ENCODE data around the gene PKLR.

The PKLR gene

DNA sequence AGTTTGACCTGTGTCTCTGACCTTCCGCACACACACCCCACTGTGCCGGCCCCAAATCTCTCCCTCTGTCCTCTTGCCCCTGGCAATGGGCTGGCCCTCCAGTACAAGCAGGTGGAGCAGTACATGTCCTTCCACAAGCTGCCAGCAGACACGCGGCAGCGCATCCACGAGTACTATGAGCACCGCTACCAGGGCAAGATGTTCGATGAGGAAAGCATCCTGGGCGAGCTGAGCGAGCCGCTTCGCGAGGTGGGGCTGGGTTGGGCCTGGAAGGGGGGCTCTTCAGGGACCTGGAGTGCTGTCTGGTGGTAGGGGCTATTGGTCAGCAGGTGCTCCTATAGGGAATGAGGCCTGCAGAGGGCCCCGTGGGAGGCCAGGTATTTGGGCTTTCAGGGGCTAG is 16.2 kb downstream of the PKLR start:
- no peak for DNase-seq (ENCODE audit: low read depth in 3 of 3)

DNA sequence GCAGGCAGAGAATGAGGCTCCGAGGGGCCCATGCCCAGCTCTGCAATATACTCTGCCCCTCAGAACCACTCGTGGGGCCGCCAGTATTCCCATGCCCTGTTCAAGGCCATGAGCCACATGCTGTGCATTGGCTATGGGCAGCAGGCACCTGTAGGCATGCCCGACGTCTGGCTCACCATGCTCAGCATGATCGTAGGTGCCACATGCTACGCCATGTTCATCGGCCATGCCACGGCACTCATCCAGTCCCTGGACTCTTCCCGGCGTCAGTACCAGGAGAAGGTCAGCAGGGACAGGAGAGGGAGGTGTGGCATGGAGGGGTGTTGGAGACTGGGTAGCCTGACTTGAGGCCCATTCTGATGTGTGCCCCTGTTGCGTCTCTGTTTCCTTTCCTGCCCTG is 16.8 kb downstream of the PKLR start:
- DNase-seq (ENCODE audit: low read depth in 3 of 3), result no peak

DNA sequence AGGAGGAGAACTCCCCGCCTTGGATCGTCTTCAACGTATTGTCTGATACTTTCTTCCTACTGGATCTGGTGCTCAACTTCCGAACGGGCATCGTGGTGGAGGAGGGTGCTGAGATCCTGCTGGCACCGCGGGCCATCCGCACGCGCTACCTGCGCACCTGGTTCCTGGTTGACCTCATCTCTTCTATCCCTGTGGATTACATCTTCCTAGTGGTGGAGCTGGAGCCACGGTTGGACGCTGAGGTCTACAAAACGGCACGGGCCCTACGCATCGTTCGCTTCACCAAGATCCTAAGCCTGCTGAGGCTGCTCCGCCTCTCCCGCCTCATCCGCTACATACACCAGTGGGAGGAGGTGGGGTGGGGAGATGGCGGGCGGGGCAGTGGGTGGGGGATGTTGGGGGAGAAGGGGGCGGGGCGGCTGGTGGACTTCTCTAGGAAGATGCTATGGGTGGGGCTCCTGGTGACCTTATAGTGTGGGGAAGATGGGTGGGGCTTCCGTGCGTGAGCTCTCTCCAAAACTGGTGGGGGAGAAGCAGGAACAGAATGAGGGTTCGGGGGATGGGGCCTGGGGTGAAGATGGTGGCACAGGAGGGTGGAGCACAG is 18.6 kb downstream of the PKLR start:
- no peak for DNase-seq (ENCODE audit: low read depth in 3 of 3)

DNA sequence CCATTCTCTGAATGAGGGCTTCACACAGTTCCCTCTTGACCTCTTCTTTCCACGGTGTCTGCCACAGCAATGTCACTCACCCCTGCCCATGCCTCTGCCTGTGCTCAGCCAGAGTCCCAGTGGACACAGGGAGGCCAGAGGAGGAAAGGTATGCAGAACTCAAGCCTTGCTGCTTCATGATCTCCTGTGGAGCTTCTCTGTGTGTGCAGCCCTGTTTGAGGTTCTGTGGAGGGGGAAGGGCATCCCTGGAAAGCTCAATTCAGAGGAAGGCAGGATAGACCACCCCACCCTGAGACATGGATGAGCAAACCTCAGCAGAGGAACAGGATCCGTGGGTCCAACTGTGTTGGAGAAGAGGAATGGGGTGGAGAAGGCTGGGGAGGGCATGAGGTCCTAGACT is 22.0 kb downstream of the PKLR start:
- DNase-seq (ENCODE audit: low read depth in 3 of 3), result no peak

DNA sequence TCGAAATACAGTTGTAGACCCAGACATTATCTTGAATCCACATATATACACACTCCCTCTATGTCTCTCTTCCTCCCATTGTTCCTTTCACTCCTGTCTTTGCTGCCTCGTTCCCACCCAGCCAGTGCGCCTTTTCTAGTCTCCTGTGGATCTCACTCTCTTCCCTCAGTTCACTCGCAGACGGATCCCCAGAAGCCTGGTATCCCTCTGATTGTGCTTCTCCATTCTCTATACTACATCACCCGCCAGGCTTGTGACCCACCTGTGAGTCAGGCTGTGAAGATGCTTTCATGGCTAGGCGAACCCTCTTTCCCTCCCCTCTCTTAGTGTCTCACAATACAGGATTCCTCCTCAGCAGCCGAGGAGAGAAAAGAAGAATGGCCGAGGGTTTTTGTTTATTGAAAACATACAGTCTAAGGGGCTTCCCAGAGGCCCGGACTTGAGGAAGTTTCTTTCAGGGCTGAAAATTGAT is 22.5 kb downstream of the PKLR start:
- no peak for DNase-seq (ENCODE audit: low read depth in 3 of 3)

DNA sequence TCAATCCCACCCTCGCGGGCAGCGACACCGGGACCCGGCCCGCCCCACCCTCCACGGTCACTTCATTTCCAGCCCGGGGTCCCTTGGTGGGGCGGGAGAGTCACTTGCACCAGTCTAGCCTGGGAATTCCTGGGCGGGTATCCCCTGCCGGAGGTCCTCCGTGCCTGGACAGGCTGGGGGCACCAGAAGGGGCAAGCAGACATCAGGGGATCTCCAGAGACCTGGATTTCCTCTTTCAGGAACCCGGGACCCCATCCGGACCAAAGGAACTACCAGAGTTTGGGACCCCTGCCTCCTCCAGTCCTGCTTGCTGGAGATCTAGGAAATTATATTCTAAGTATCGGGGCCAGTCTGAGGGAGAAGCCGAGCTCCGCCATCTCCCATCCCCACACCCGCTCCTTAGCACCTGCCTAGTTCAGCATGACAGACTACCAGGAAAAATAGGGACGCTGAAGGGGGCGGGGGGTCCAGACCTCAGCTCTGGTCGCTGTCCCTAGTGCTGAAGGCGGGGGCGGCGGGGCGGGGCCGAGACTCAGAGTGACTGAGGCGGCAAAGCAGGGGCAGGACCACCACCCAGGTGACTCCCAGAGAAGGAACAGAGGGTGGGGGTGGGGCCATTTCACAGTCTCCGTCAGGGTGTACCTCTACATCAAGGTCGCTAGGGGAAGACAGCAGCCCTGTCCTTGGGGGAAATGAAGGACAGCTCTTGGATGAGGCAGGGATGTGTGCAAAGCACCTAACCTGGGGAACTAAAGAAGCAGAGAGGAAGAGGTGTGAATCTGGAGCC is 23.1 kb downstream of the PKLR start:
- peak; percentile 56 to 66 (median 58) for DNase-seq (ENCODE audit: low read depth in 3 of 3)

DNA sequence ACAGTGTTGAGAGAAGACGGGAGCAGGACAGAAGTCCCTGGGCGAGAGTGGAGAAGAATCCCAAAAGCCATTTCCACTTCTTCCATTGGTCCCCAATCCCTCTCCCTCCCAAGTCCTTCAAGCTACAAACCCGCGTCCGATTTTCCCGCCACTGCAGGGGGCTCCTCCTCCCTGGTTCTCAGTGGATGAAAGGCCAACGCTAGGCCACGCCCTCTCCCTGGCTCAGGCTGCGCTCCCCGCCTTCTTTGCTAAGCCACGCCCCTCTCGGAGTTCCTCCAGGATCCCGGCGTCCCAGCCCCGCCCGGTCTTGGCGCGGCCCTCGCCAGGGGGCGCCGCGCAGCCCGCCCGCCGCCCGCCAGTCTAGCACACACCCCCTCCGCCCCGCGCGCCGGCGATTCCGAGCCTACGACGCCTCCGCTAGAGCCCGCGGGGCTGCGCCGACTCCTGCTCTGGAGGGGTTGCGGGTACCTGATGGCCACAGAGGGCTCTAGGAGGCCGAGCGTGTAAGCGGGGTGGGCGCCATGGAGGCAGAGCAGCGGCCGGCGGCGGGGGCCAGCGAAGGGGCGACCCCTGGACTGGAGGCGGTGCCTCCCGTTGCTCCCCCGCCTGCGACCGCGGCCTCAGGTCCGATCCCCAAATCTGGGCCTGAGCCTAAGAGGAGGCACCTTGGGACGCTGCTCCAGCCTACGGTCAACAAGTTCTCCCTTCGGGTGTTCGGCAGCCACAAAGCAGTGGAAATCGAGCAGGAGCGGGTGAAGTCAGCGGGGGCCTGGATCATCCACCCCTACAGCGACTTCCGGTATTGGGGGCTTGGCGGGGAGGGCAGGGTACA is 24.0 kb downstream of the PKLR start, which contains the start of gene HCN3:
Gene HCN3, plus strand, starts transcription at position 394 of the 832 bp plus-strand sequence. Its CDS starts 128 bp downstream, at position 522.
- peak; percentile 90 to 92 (median 90) for DNase-seq (ENCODE audit: low read depth in 3 of 3)

DNA sequence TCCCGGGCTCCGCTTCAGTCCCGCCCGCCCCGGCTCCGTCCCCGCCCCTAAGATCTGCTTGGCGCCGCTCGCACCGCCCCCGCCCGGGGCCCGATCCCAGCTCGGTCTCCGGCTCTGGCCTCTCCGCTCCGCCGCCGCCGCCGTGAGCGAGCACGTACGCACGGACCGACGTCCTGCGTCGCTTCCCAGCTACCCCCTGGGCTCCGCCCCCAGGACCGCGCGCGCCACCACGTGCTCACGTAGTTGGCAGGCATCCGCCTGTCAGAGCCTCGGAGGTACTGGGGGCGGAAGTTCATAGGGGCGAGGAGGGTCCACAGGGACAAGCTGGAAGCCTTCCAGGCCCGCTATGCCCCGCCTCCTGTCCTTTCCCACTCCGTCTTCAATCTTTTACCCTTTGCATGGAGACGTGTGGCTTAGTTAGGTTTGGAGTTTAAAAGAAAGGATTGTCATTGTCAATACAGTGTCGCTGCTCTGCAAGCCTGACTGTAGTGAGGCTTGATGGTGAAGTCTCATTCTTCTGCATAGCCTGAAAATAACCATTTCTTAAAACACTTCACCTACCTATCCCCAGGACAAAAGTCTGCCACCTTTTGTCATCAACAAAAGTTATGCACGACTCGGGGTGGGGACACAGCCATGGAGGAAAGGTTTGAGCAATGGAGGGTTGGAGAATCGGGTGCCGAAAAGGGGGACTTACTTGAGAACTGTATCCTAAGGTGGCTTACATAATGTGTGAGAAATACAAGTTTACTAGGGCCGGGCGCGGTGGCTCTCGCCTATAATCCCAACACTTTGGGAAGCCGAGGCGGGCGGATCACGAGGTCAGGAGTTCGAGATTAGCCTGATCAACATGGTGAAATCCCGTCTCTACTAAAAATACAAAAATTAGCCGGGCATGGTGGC is 27.6 kb downstream of the PKLR start, which contains the start of gene CLK2:
Gene CLK2, minus strand, starts transcription at position 162 of the 903 bp plus-strand sequence. CDS start 2,527 bp downstream, outside the sequence.
- DNase-seq (ENCODE audit: low read depth in 3 of 3), result peak; percentile 92 to 93 (median 93)

DNA sequence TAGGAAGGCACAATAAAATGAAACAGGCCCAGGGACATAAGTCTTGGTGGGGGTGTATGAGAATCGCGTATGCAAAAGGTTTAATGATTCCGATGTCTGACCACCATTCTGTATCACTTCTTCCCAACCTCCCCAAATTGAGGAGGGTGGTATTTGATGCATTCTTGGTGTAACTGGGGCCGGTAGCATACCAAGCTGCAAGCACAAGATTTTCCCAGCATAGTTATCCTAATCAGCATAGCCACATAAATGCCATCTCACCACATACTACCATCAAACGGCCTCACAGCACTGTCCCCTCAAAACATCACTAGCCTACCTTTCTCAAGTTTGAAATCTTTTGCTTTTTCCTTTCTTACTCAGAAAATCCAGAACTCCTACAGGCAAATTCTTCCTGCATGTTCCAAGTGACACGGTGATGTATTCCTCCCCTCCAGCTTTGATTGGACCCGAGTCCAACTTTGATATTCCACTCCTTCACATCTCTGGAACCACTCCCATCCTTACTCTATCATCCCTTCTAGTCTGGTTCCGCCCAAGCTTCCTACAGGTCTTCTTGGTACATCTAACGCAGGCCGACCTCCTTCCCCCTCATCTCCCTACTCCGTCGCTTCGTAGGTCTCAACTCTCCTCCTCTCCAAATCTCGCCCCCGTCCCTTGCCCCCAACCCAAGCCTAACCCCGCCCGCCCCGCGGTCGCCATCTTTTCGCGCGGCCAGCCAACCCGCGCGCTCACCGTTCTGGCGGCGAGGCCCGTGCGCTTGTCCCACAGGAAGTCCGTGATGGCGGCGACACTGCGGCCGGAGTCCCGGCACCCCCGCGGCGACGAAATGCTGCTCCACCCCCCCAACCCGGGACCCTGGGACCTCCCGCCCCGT is 28.5 kb downstream of the PKLR start:
- DNase-seq (ENCODE audit: low read depth in 3 of 3), result no peak

DNA sequence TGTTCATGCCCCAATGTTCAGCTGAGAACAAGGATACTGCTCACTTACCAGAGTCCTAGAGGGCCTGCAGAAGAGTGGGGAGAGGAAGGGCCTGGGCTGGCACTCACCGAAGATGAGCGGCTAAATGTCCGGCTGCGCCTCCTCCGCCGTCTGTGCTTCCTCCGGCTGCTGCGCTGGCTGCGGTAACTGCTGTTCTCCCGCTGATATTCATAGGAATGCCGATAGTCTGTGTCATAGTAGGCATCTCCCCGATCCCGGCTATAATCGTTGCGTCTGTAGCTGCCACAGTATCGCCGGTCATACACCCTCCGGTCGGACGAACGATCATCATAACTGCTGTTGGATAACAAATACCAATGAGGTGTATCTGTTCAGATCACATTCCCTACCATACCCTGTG is 31.9 kb downstream of the PKLR start:
- no peak for DNase-seq (ENCODE audit: low read depth in 3 of 3)

DNA sequence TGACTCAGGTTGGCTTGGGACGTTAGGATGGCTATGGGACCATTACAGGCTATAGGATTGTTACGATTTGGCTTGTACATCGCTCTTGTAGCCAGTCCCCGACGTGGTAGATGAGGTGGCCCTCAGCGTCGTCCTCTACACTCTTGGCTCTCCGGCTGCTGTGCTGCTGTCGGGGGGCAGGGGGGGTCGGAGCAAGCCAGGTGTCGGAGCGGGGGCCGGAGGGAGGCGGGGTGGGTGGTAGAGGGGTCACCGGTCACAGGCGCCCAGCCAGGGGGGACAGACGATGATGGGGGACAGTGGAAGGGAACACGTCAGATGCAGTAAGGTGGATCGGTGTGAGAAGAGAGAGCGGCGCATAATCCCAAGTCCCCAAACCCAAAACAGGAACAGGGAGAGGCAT is 32.6 kb downstream of the PKLR start:
- DNase-seq (ENCODE audit: low read depth in 3 of 3), result no peak

DNA sequence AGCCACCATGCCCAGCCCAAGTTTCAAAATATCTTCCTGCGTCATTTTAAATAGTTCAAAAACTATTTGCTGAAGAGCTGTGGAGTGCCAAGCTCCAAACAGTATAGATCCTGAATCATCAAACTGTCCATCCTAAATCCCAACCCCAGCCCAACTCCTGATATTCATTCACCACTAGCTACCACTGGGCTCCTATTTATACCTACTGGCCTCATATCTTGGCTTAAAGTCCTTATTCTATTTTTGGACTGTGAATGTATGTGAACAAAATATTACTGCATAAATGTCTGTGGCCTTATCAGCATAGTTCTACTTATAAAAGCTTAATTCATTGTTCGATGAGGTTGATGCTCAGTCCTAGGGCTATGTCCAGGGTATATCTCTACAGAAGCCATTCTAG is 33.9 kb downstream of the PKLR start:
- DNase-seq (ENCODE audit: low read depth in 3 of 3), result no peak

DNA sequence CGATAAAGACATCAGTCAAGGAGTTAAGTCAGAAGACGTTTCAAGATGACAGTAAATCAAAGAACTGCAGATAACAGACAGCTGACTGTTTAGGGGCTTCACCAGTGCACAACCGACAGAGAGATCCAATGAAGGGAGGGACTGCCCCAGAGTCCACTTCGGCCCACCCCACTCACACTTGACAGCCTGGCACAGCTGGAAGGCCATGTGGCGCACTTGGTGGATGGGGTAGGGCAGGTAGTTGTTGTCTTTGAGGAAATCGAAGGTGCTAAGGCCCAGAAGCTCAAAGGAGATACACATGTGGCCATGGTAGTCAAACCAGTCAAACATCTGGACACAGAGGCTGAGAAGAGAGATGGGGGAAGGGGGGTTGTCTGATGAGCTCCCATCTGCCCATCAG is 34.7 kb downstream of the PKLR start:
- DNase-seq (ENCODE audit: low read depth in 3 of 3), result no peak

DNA sequence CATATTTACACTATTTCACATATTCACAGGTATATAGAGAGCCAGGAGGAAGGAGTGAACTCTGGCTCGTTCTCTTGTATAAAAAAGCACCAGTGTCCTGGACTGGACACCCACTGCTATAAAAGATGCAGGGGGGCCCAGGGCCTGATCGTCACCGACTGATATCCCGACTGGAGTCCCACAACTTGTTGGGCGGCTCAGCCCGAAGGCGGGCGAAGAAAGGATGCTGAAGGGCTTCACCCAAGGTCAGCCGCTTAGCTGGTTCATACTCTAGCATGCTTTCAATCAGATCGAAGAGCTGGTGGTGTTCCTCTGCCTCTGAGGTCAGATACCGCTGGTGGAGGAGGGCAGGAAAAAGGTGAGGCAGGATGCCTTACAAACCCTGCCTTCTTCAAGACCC is 38.2 kb downstream of the PKLR start:
- DNase-seq (ENCODE audit: low read depth in 3 of 3), result no peak

DNA sequence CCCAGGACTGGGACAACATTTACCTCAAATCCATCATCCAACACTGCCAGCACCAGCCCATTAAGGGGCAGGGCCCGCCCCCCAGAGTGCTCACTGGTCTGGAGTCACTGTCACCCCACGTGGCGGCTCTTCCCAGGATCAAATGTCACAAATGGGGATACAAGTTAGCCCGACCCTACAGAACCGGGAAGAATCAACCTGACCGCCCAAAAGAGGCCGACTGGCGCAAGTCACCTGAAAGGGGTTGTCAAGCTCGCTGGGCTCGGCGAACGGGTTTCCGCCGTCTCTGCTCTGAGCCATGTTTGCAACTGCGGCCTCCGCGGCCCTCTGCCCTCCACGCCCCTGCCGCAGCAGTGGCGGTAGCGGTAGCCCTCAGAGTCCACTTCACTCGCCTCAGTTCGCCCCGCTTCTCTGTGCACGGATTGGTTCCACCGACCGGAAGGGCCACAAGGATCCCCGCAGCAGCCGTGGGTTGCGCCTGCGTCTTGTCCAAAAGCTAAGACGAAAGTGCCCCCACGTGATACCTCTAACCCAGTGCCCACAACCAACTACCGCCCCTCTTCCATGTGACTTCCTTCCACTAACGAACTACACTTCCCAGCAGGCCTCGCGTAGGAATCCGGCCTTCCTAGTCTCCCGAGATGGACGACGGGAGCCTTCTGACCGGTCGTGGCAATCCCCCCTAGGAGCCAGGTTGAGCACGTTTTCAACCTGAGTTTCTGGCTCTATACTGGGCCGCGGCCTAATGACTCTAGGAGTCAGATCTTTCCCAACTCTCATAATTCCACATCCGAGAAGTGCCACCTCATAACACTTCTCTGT is 39.2 kb downstream of the PKLR start, which contains the start of gene SCAMP3:
Gene SCAMP3, minus strand, starts transcription at position 509 of the 822 bp plus-strand sequence. Its CDS starts 209 bp downstream, at position 300.
- peak; percentile 68 to 76 (median 72) for DNase-seq (ENCODE audit: low read depth in 3 of 3)

DNA sequence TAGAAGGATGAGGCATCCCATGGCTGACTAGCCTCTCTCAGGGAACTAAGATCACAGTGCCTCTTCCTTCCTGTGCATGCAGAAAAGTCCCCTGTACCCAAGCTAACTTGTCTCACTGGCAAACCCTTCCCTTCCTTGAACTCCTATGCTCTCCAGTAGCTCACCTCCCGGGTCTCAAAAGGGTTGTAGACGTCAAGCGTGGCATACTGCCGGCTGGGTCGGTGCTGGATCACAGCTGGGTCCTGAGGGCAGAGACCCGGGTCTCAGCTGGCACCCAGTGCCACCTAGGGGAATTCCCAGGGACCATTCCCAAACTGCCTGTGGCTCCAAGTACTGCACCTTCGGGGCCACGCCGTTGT is 39.8 kb downstream of the PKLR start:
- no peak for DNase-seq (ENCODE audit: low read depth in 3 of 3)

DNA sequence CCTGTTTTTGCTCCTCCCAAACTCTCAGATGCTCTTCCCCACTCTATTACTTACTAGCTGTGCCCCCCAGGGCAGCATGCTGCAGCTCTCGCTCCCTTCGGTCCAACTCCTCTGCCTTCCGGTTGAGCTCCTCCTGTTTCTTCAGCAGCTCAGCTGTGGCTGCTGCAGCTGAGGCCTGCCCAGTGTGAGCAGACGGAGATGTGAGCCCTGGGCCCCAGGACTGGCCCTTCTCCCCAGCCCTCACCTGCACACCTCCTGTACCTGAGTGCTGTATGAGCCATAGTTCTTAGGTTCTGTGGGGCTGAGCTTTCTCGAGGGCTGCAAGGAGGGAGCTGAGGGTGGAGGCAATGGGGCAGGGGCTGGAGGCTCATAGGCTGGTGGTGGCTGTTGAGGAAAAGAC is 41.0 kb downstream of the PKLR start:
- DNase-seq (ENCODE audit: low read depth in 3 of 3), result no peak

DNA sequence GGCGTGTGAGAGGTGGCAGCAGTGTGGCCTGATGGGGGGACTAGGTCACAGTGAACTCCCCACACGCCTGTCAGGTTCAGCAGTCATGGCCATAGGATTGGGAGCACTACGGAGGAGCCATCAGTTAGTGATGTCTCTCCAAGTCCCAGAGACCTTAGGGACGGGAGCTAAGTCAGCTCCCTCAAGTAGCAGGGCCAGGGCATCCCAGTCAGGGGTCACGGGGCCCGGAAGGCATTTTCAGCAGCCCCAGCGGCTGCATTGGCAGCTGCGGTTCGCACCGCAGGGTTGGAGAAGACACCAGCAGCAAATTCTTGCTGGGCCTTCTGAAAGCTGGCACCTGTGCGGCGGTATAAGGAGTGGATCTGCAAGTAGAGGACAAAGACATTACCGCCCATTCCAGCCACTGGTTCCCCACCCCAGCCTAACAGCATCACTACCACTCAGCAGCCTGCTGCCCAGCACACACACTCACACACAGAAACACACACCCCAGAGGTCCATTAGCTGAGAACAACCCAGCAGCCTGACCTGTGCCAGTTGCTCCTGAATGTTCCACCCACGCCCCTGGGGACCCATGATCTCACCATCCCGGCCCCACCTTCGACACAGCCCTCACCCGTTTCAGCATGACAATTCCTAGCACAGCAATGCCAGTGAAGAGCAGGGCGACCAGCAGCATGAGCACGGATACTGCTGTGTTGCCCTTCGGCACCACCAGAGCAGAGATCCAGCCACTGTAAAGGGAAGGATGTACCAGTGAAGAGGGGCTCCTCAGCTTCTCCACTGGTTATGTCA is 45.0 kb downstream of the PKLR start:
- DNase-seq (ENCODE audit: low read depth in 3 of 3), result no peak

Measured in stimulated activated CD4-positive, alpha-beta T cell treated with anti-CD3 and anti-CD28 coated beads, TNF-alpha, amount 100 ng/mL, for 4 hours (primary cell).